SKM-1 treated with dmso at 0.1 percent for 144 hours (cell line): Measurements from ENCODE around the gene XKR7.
"Not testable (repeated sequence)": the region's sequence is repeated elsewhere in the genome, so short reads cannot be mapped to it uniquely, and the experiment has no call there.

ENCODE experiments used
- DNase-seq: peaks from one replicate; lab custom pipeline; 2025; ENCODE audit not compliant: unreplicated experiment; lab: John Stamatoyannopoulos, UW

Gene XKR7

DNA sequence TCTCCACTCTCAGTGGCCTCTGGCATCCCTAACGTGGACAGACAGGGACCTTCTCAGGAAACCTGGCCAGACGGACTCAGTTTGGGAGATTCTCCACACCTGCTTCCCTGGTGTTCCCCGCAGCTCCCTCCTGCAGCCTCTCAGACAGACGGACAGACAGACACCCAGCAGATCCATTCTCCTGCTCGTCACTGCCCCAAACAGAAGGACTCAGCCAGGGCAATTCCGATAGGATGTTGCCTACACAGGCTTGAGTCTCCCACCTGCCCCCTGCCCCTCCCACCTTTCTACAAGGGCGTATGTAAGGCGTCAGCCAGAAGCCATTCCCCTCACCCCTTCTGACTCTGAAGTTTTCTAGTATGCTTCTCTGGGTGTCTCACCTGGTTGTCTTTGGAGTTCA lies 42.7 kb downstream of the XKR7 start:
- DNase-seq, result no peak

- DNase-seq, result no peak
Measured at GRCh38 chr20:32012159-32012688, 44.3 kb downstream of the XKR7 start.

DNA sequence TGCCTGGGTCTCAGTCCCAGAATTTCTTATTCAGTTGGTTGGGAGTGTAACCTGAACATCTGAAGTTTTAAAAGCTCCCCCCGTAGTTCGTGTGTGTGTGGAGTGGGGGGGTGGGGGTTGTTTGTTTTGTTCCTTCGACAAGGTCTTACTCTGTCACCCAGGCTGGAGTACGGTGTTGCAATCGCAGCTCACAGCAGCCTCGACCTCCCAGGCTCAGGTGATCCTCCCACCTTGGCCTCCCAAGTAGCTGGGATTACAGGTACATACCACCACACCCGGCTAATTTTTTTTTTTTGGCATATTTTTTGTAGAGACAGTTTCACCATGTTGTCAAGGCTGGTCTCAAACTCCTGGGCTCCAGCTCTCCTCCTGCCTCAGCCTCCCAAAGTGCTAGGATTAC lies 45.4 kb downstream of the XKR7 start:
- DNase-seq, result no peak

DNA sequence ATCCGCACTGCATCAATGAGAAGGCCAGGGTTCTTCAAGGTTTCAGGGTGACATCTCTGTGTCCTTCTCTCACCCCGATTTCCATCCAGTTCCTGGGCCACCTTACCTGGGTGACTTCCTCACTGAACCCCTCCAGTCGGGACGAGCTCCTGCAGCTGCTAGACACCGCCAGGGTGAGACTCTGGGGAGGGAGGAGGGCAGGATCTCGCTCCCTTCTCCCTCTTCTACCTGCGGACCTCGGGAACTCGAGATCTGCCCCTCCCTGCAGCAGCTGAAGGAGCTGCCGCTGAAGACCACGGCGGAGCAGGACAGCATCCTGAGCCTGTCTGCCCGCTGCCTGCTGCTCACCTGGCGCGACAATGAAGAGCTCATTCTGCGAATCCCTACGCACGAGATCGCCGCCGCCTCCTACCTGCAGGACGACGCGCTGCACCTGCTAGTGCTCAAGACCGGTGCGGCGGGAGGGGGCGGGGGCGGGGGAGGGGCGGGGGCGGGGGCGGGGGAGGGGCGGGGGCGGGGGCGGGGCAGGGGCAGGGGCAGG lies 49.8 kb downstream of the XKR7 start:
- DNase-seq, result no peak

- DNase-seq, result no peak
Measured at GRCh38 chr20:32018269-32019155, 50.6 kb downstream of the XKR7 start.

- no peak for DNase-seq
Measured at GRCh38 chr20:32019156-32019510, 51.2 kb downstream of the XKR7 start.

- no peak for DNase-seq
Measured at GRCh38 chr20:32019563-32020463, 51.9 kb downstream of the XKR7 start.

DNA sequence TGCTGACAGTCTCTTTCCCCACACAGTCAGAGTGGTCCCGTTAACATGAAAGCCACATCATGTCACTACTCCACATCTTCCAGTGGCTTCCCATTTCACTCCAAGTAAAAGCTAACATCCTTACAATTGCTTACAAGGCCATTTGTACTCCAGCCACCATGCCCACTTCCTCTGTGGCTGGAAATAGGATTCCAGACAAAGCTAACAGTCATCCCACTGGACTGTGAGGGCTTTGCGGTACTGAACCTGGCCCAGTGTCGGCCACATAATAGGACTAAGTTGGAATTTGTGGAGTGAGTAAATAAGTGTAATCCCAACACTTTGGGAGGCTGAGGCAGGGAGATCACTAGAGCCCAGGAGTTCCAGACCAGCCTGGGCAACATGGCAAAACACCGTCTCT lies 53.1 kb downstream of the XKR7 start:
- DNase-seq, result no peak

GRCh38 chr20:32024683-32025295 lies 56.8 kb downstream of the XKR7 start:
- no peak for DNase-seq

- DNase-seq, result no peak
Measured at GRCh38 chr20:32027643-32028042, 59.7 kb downstream of the XKR7 start.

GRCh38 chr20:32028647-32029372 lies 60.9 kb downstream of the XKR7 start:
- DNase-seq, result no peak

GRCh38 chr20:32029561-32029960 lies 61.6 kb downstream of the XKR7 start:
- DNase-seq, result no peak

- peak; percentile 53 for DNase-seq
Measured at GRCh38 chr20:32031007-32031958, 63.3 kb downstream of the XKR7 start.

DNA sequence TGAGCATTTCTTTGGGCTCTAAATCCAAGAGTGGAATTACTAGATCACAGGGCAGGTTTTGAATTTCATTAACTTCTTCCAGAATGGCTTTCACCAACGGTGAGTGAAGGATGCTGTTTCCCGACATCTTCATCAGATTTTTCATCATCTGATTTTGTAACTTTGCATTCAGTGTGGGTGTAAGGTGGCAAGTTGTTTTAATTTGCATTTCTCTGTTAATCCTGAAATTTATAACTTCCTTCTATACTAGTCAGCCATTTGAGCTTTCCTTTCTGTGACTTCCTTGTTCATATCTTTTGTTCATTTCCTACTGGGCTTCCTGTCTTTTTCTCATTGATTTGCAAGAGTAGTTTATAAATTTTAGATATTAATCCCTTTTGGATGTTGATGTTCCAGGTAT lies 65.4 kb downstream of the XKR7 start:
- DNase-seq, result no peak

- DNase-seq, result not testable (repeated sequence)
Measured at GRCh38 chr20:32033721-32034120, 65.8 kb downstream of the XKR7 start.

DNA sequence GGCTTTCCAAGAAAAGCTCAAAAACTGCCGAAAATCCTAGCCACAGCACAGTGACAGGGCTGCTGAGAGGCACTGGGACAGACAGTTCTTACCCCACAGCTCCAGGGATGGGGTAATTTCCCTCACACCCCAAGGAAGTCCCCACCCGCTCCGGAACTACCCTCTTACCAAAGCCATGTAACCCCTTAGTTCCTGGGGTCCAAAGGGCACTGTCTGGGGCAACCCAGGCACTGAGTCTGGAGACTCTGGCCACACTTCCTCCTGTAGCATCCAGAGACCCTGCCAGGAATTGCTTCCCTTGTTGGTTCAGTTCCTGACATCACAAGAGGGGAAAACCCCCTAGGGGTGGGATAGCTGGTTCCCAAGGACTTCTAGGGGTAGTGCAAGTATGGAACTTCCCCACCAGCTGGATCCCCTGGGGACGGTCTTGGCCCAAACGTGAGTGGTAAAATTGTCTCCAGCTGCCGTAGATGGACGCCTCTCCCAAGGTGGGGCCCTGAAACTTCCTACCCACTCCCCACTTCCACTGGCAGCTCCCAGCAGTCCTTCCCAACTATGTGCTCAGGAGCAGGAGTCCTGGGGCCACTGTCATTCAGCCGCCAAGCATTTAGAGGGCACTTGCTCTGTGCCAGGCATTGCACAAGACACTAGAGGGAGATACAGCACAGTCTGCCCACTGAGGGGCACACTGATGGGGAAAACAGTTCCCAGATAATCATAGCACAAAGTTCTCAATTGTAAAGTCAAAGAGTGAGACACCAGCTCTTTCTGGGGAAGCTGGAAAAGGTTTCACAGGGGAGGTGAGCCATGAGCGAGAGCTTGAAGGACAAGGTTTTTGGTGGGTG lies 66.9 kb downstream of the XKR7 start:
- peak; percentile 77 for DNase-seq

GRCh38 chr20:32035426-32035779 lies 67.5 kb downstream of the XKR7 start:
- DNase-seq, result no peak

DNA sequence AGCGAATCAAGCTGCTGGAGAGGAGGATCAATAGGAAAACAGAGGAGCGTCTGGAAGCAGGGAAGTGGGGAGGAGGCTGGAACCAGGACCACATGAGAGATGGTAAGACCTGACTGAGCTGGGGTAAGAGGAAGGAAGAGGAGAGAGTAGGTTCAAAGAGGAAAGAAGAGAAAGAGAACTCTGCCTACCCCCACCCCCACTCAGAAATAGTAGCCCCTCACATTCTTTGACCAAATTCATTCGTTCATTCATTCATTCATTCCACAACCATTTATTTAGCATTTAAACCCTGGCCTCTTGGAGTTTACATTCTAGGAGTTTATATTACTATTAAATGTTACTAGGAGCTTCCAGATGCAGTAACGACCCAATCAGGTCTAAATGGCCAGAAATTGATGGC lies 68.3 kb downstream of the XKR7 start:
- no peak for DNase-seq
